GM12872 (cell line): ENCODE data around the gene RNF39.

ENCODE experiments used
- CTCF ChIP-seq: IDR thresholded peaks from 3 replicates; pipeline ENCODE4 v1.5.1; 2011; ENCODE audit warnings: low read depth, mild to moderate bottlenecking, low read length, moderate library complexity; ENCODE audit not compliant: insufficient read depth

Gene RNF39

DNA sequence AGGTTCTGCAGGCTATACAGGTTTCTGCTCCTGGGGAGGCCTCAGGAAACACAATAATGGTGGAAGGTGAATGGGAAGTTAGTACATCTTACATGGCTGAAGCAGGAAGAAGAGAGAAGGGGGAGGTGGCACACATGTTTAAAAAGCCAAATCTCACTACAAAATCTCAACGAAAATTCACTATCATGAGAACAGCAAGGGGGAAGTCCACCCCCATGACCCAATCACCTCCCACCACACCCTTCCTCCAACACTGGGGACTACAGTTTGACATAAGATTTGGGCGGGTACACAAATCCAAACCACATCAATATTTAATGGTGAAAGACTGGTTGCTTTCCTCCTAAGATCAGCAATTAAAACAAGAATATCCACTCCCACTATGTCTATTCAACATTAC lies 28.3 kb downstream of the RNF39 start:
- no peak for TF ChIP-seq CTCF

- no peak for TF ChIP-seq CTCF
Observed at GRCh38 chr6:30044630-30045029, 30.9 kb downstream of the RNF39 start.

DNA sequence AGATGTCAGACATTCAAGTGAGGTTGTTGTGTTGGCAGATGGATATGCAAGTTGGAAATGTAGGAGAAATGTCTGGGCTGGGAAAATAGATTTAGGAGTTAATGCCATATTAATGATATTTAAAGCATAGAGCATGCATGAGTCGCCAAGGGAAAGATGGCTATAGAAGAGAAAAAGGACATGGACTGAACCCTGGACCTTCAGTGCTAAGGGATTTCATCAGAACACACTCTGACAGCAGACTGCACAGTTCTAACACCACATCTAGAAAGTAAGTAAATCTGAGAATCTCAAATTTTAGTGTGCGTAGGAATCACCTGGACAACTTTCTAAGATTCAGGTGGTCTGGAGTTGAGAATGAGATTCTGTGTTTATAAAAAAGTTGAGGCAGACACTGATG lies 31.8 kb downstream of the RNF39 start:
- TF ChIP-seq CTCF: no peak

DNA sequence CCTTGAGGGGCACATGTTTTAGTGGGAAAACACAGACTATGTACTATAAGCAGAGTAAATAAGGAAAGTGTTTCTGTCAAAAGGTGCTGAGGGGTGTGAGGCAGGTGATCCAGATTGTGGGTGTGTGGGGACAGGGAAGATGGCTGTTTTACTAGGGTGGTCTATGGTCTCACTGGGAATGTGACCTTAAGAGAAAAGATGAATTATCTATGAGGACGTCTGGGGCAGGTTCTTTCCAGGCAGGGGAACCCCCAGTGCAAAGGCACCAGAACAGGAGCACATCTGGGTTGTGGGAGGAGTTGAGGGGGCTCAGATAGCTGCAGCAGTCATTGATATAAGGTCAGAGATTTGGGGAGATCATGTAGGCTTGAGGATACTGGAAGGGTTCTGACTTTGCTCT lies 32.7 kb downstream of the RNF39 start:
- TF ChIP-seq CTCF: no peak

DNA sequence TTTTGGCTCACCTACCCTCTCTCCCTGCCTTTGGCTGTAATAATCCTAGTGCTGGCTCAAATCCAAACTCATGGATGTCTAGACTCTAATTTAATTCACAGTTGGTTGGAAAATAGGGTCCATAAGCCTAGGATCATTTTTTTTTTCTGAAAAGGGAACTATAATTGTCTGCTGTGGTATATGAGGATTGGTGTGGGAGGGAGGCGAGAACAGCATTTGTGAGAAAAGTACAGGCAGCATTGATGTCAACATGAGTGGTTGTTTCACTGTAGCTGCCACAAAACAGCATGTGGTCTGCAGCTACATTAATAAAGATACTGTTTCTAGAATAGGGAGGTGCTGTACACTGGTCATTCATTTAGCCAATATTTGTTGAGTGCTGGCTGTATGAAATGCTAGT lies 33.1 kb downstream of the RNF39 start:
- no peak for TF ChIP-seq CTCF

DNA sequence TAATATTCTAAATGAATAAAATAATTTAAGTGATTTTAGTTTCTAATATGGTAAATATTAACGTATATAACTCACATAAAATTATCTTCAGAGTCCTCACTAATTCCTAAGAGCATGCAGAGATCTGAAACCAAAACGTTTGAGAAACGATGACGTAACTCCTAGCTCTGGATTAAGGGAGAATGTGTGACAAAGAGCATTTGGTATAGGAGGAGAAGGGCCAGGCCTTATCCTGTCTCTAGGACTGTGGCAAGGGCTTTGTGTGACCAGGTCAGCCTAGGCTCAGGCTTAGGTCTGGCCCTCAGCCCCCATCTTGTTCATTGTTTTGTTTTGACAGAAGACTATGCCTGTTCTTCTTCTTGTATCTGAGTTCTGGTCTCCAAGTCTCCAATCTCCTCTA lies 33.7 kb downstream of the RNF39 start:
- TF ChIP-seq CTCF: no peak

DNA sequence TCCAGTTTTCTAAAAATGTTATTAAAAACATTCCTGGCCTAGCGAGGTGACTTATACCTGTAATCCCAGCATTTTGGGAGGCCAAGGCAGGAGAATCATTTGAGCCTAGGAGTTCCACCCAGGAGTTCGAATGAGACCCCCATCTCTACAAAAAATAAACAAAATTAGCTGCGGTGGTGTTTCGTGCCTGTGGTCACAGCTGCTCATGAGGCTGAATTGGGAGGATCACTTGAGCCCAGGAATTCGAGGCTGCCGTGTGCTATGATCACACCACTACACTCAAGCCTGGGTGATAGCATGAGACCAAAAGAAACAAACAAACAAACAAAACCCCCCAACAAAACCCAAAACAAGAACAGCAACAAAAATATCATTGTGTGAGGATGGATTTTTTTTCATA lies 34.3 kb downstream of the RNF39 start:
- TF ChIP-seq CTCF: no peak
